Lower lobe of right lung (tissue), 2 donors: ENCODE data around the gene SLIT2. TPM values are rescaled to one million over a fixed set of nuclear protein-coding genes. Genes with fewer than 3 reads are reported as not detected.

Experiments used
- ATAC-seq, 2 donors: fragments of 200-7000 bp; cut with Tn5 transposase; one replicate each; pipeline ENCODE4 v1.9.1; 2020 to 2022; ENCODE audit warnings: mild to moderate bottlenecking in 2 of 2, moderate library complexity in 2 of 2
- DNase-seq: peaks from one replicate; pipeline ENCODE4 v3.0.0-alpha.2; 2020
- H3K27ac ChIP-seq: fragments of 200-600 bp; one replicate; pipeline ENCODE4 v1.8.0; 2022
- H3K27me3 ChIP-seq: fragments of 200-600 bp; one replicate; pipeline ENCODE4 v1.8.0; 2022; ENCODE audit warnings: low read depth
- H3K36me3 ChIP-seq: fragments of 200-600 bp; one replicate; pipeline ENCODE4 v1.8.0; 2022; ENCODE audit warnings: mild to moderate bottlenecking
- H3K4me1 ChIP-seq: fragments of 200-600 bp; one replicate; pipeline ENCODE4 v1.8.0; 2022
- H3K4me3 ChIP-seq: fragments of 200-600 bp; one replicate; pipeline ENCODE4 v1.8.0; 2022; ENCODE audit warnings: mild to moderate bottlenecking
- H3K9me3 ChIP-seq: fragments of 200-600 bp; one replicate; pipeline ENCODE4 v1.8.0; 2022
- intact Hi-C: fragments of 100-400 bp; cut with DNase I; formaldehyde crosslinking; loops from one replicate; pipeline ENCODE4 v1.11.0; 2022
- total RNA-seq: library from RNA; stranded (reverse); fragmentation: NEBNext Ultra II Directional; extraction: Animal tissue kit (Norgen Biotek cat#: 25700); gene quantifications from one replicate; pipeline ENCODE4 v1.2.1, GENCODE V29; 2021
- TF ChIP-seq, protein P1 (sequence below): fragments of 200-600 bp; IDR thresholded peaks from one replicate; pipeline ENCODE4 v1.8.0; 2022; ENCODE audit warnings: antibody characterized with exemption, mild to moderate bottlenecking
- donor health status: DM: no; HTN: yes; CAD: no; lungs with severe emphysema.

The SLIT2 gene
- total RNA-seq, 1 donor from 2014 or later = 91.8 TPM

DNA sequence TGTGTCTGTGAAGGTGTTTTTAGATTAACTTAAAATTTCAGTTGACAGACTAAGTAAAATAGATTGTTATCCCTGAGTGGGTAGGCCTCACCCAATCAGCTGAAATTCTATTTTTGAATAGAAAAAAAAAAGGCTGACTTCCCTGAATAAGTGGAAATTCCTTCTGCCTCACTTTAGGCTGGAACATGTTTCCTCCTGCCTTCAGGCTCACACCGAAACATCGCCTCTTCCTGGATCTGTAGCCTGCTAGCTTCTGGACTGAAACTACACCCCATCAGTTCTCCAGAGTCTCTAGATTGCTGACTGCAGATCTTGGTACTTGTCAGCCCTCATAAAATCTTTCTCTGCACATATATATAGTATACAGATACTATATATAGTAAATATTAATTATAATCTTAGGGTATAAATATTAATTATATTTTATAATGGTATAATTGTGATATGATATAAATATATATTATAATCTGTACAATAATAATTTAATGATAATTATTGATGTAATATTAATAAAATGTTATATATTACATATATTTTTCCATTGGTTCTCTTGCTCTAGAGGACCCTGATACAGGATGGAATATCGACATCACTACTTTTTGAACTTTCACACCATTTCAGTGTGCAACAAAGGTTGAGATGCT, 13.7 kb upstream of the SLIT2 start:
- Histone ChIP-seq H3K4me1 (no peaks in the 10 kb centered on the region), H3K4me3 (no peak overlapping the region), H3K27me3 (no peaks in the 10 kb centered on the region), H3K27ac (no peak overlapping the region), H3K9me3 (no peaks in the 10 kb centered on the region), H3K36me3 (no peaks in the 10 kb centered on the region)
- intact Hi-C loops = no loop called here
- DNase-seq = no peak
- ATAC-seq = no peak
- TF ChIP-seq, protein P1, sequence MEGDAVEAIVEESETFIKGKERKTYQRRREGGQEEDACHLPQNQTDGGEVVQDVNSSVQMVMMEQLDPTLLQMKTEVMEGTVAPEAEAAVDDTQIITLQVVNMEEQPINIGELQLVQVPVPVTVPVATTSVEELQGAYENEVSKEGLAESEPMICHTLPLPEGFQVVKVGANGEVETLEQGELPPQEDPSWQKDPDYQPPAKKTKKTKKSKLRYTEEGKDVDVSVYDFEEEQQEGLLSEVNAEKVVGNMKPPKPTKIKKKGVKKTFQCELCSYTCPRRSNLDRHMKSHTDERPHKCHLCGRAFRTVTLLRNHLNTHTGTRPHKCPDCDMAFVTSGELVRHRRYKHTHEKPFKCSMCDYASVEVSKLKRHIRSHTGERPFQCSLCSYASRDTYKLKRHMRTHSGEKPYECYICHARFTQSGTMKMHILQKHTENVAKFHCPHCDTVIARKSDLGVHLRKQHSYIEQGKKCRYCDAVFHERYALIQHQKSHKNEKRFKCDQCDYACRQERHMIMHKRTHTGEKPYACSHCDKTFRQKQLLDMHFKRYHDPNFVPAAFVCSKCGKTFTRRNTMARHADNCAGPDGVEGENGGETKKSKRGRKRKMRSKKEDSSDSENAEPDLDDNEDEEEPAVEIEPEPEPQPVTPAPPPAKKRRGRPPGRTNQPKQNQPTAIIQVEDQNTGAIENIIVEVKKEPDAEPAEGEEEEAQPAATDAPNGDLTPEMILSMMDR = no peak

DNA sequence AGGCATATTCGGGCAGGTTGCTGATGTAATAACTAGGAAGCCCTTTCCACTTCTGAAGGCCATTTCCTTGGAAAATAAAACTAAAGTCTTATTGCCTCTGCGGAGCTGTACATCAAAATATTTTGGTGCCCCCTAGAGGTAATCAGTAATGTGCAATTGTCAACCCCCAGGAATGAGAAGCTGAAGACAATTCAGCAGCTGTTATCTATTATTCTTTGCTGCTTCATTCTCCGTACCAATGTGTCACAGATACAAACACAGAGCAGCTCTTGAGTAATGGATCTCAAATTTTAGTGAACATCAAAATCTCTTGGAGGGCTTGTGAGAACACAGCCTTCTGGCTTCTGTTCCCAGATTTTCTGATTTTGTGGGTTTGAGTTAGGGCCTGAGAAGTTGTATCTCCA, 3.5 kb upstream of the SLIT2 start:
- intact Hi-C loops = loop anchor here (10.0 kb wide), 1 partner anchor 1023 kb away; no protein-coding TSS in a partner anchor
- TF ChIP-seq, protein P1 = peak; percentile 60

DNA sequence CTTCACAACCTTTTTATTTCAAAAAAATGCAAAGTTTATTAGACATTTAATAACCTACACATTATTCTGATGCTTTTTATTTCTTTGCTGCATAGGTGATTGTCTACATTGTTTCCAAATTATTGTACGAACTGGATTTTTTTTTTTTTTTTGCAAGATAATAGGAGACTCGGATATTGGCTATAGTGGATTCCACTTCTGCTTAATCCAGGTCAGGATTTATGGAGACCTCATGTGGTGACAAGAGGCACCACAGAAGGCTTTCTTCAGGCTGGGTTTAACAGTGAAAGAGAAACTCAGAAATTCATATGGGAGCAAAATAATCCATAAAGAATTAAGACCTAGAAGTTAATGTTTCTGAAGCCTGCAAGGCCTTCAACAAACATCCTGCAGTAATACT, 2.4 kb upstream of the SLIT2 start:
- DNase-seq (no peak), ATAC-seq (no peak)
- Histone ChIP-seq H3K4me3 (no peak overlapping the region), H3K27ac (no peak overlapping the region), H3K4me1 (peaks cover 10% of the 10 kb centered on the region), H3K27me3 (peaks cover 33% of the 10 kb centered on the region), H3K9me3 (no peaks in the 10 kb centered on the region), H3K36me3 (no peaks in the 10 kb centered on the region)
- TF ChIP-seq, protein P1 = peak; percentile 30
- intact Hi-C loops = loop anchor here (10.0 kb wide), 1 partner anchor 1025 kb away; no protein-coding TSS in a partner anchor

More for the DNA sequence above, 3.5 kb upstream of the SLIT2 start:
- Histone ChIP-seq H3K4me3 (no peak overlapping the region), H3K36me3 (no peaks in the 10 kb centered on the region), H3K27me3 (peaks cover 21% of the 10 kb centered on the region), H3K27ac (no peak overlapping the region), H3K4me1 (peaks cover 10% of the 10 kb centered on the region), H3K9me3 (no peaks in the 10 kb centered on the region)
- DNase-seq (no peak), ATAC-seq (peak in 1 of 2 donors; percentile 23)

DNA sequence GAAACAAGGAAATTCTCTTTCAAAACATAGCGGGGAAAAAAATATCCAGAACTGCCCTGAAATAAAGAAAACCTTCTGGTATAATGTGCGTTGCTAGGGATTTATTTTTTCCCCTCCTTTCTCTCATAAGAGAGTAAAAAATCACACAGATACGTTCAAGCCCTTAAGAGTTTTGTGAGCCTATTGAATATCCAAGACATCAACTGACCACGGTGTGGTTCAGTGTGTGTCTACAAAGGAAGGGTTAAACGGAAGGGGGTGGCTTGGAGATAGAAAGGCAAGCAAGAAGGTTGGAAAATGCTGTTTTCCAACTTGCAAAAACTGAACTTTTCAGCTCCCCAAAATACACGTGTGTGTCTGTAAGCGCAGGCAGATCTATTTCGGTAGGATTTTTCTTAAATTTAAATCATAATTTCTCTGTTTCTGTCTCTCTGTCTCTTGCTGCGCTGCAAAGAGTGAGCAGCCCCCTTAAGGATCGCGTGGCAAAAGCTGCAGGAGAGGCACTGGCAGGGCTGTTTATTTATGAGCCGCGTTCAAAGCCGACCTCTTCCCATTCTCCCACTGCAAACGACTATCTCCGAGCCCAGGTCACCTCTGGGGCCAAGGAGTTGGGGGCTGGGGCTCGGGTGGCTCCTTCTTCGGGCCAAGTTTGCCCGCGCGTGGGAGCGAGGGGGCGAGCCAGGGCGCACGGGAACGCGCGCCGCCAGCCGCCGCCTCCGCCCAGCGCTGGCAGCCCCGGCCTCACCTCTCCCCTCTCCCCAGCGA, 492 bp upstream of the SLIT2 start:
- TF ChIP-seq, protein P1 = no peak
- Histone ChIP-seq H3K4me3 (peak overlapping the region; percentile 63), H3K36me3 (no peaks in the 10 kb centered on the region), H3K4me1 (peaks cover 10% of the 10 kb centered on the region), H3K9me3 (no peaks in the 10 kb centered on the region), H3K27me3 (peaks cover 45% of the 10 kb centered on the region), H3K27ac (no peak overlapping the region)
- ATAC-seq (no peak), DNase-seq (no peak)
- intact Hi-C loops = no loop called here

DNA sequence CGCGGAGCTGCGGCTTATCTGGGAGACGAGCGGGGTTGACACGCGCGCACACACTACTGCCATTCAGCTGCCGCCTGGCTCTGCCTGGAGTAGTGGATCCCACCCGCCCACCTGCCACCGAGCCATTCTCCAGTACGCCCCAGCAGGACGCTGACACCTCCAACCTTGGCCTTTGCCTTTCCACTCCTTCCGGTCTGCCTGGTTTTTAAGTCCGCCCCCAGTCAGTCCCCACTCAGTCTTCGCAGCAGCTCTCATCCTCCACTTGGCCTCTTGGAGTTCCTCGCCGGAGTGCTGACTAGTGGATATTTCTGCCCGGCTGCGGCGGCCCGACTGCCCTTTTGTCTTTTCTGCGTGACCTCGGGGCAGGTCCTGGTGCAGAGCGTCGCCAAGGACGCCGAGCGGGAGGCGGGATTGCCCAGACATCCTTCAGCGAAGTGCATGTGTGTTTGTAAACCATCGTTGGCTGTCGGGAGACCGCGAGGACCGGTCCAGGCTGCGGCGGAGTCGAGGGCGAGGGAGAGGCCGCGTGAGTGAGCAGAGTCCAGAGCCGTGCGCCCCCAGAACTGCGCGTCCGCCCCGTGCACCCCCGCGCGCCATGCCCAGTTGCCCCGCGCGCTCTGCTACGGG, 1.1 kb downstream of the SLIT2 start:
- no peaks in the 10 kb centered on the region for H3K36me3 ChIP-seq
- H3K27me3 ChIP-seq = peaks cover 52% of the 10 kb centered on the region
- intact Hi-C loops = no loop called here
- ATAC-seq (peak; percentile 37 to 46), DNase-seq (peak; percentile 48)
- H3K4me1 ChIP-seq = peaks cover 10% of the 10 kb centered on the region
- H3K27ac ChIP-seq = peak overlapping the region; percentile 56
- peak overlapping the region; percentile 63 for H3K4me3 ChIP-seq
- no peaks in the 10 kb centered on the region for H3K9me3 ChIP-seq
- TF ChIP-seq, protein P1 = no peak
